Activated naive CD4-positive, alpha-beta T cell treated with Interleukin-2 at 50 U/mL for 16 hours (primary cell): Measurements from ENCODE around the gene ARL6IP6.

ENCODE experiments used
- DNase-seq: peaks from one replicate; pipeline ENCODE4 v3.0.0-alpha.2; 2020

The ARL6IP6 gene

DNA sequence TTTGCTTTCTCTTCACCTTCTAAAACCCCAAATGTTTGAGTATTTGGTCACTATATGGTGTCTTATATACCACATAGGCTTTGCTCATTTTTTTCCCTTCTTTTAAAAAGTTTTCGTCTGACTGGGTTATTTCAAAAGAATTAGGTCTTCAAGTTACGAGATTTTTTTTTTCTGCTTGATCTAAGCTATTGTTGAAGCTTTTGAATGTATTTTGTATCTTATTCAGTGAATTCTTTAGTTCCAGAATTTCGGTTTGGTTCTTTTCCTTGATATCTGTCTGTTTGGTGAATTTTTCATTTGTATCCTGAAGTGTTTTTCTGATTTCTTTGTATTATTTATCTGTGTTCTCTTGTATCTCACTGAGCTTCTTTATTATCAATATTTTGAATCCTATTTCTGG lies 93.5 kb downstream of the ARL6IP6 start:
- DNase-seq = no peak
